GM12873 (cell line): ENCODE results near the gene DROSHA.

Experiments used
- TF ChIP-seq, protein P1 (sequence below): IDR thresholded peaks from 2 replicates; pipeline ENCODE4 v1.5.1; 2012; ENCODE audit warnings: low read depth, mild to moderate bottlenecking, moderate library complexity, low read length, control low read depth; ENCODE audit not compliant: insufficient read depth; ENCODE audit errors: missing control alignments

DROSHA gene

GRCh38 chr5:31378136-31378535 is 153.8 kb downstream of the DROSHA start:
- TF ChIP-seq, protein P1, sequence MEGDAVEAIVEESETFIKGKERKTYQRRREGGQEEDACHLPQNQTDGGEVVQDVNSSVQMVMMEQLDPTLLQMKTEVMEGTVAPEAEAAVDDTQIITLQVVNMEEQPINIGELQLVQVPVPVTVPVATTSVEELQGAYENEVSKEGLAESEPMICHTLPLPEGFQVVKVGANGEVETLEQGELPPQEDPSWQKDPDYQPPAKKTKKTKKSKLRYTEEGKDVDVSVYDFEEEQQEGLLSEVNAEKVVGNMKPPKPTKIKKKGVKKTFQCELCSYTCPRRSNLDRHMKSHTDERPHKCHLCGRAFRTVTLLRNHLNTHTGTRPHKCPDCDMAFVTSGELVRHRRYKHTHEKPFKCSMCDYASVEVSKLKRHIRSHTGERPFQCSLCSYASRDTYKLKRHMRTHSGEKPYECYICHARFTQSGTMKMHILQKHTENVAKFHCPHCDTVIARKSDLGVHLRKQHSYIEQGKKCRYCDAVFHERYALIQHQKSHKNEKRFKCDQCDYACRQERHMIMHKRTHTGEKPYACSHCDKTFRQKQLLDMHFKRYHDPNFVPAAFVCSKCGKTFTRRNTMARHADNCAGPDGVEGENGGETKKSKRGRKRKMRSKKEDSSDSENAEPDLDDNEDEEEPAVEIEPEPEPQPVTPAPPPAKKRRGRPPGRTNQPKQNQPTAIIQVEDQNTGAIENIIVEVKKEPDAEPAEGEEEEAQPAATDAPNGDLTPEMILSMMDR = no peak

DNA sequence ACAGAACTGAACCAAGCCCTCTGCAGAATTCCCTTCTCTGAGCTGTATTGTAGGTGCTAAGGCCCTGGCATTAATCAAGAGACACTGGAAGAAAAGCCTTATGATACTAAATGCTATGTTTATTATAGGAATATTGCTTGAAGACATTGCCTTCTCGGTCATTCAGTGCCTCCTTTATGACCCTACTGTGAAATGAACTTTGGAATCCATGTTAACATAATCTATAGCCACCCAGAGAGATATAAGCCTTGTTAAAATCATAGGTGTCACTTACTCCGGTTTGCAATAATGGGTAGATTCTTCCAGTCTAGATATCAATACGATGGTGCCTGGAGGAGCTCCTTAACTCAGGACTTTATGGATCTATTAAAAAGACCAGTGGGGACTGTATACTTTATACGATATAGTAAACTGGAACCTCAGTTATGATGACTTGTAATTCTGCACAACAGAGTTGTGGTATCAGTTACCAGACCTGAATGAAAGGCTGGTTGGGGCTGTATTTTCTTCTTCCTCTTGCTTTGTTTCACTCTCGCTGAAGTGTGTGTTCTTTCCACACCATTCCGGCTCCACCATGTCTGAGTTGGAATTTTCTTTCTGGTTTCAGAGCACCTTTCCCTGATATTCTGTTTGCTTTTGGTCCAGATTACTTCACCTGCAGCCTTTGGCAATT is 154.5 kb downstream of the DROSHA start:
- TF ChIP-seq, protein P1 = no peak

GRCh38 chr5:31375999-31376720 is 155.7 kb downstream of the DROSHA start:
- TF ChIP-seq, protein P1 = no peak

- TF ChIP-seq, protein P1 = no peak
These were observed 159.8 kb downstream of the DROSHA start for GRCh38 chr5:31372124-31372523.

DNA sequence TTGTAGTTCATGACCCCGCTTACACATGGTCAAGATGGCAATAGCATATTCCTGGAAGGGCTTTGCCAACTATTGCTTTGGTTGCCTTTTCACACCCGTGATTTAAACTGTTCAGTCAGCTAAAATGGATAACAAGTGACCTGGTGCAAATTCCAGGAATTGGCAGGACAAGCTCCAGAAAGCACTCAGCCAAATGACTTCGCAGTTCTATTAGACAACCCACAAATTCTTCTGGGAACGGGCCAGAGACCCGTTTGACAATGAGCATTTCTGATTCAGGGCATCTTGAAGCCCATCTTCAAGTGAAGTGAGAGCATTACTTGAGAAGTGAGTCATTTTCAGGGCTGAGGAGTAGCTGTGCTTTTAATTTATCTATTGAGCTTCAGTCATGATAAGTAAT is 165.0 kb downstream of the DROSHA start:
- TF ChIP-seq, protein P1 = no peak

DNA sequence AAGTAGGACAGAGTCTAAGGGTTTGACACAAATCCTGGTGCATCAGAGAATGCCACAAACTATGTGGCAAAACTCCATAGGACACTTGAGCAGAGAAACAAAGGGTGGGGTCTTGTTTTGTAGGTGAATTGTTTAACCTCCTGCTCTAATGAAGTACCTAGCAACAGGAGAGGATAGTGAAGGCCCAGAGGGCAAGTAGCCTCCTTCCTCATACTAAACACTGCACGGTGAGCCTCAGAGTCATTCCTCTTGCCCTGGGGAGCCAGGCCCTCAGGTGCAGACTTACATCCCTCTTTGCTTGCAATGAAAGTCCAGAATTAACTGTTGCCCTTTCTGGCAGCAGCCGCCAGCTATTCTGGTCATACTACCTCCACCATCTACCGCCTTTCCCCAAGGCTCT is 166.1 kb downstream of the DROSHA start:
- TF ChIP-seq, protein P1 = no peak

DNA sequence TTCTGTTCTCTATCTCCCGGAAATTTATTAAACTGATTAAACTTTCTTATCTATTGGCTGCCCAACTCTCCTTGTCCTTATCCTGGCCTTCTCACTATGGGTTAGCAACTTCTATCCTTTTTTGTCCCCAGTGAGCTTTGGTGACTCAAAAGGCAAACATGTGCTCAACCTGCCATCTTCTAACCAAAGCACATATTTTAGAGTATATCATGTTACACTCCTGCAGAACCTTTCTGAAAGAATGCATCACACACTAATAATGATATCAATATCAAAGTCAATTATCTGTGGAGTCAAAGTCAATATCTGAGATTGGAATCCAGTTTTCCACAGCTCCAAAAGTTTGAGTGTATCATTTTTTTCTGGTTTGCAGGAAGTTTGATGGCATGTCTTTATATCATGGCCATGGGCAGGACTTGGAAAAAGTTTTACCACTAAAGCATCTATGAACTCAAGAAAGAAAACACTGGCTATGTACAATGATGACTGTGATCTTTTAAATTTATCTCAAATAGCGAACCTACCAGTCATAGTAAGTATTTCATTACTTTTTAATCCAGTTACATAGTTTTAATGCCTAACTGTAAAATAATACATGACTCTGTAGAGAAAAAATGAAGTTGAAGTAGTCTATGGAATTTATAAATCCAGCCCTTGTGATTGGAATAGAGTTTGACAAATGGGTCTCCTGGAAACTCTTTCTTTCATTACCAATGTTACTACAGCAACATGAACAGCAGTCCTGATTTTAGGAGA is 166.8 kb downstream of the DROSHA start:
- TF ChIP-seq, protein P1 = no peak
